Kidney glomerular epithelial cell (primary cell): Measurements from ENCODE around the gene MTFP1.
"Not testable (repeated sequence)": the region's sequence is repeated elsewhere in the genome, so short reads cannot be mapped to it uniquely, and the experiment has no call there.

Source experiments
- DNase-seq: peaks from one replicate; lab custom pipeline; 2025; lab: John Stamatoyannopoulos, UW

The MTFP1 gene

DNA sequence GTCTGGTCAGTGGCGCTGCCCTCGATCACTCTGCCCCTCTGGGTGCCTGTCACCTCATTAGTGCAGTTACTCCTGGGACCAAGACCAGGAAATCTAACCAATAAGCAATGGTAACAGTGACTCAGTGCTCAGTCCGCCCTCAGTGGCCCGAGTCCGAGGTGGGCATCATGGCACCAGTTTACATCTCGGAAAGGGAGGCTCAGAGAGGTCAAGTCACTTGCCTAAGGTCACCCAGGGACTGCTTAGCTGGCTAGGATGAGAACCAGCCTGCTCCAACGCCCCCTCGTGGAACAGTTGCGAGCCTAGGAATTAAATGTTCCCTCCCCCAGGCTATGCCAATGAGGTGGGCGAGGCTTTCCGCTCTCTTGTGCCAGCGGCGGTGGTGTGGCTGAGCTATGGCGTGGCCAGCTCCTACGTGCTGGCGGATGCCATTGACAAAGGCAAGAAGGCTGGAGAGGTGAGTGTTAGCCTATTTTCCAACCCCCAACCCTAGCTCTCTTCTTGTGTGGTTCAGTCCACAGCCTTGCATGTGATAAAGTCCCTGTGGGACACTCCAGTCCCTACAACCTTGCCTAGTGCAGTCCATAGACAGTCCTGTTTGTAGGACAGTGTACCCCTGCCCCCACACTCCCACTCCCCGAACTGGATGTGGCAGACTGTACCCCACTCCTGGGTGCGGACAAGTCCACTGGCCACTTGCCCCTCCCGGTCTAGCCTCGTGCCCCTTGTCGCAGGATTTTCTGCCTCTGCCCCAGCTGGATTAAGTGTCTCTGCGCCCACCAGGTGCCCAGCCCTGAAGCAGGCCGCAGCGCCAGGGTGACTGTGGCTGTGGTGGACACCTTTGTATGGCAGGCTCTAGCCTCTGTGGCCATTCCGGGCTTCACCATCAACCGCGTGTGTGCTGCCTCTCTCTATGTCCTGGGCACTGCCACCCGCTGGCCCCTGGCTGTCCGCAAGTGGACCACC, 1.1 kb downstream of the MTFP1 start:
- peak; percentile 63 for DNase-seq

DNA sequence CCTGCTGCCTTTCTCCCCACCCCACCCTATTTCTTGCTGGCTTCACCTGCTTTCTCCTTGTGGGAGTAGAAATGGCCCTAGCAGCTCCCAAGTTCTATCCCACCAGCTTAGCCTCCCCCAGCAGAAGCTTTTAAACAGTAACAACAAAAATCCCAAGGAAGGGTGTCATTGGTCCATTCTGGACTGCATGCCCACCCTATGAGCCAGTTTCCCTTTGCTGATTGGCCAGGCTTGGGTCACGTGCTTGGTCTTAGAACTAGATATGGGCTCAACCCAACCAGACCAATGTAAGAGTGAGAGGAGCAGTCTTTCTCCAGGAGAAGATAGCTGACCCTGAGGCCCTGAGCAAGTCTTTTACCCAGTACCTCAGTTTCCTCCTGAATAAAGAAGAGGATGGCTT, 2.3 kb downstream of the MTFP1 start:
- no peak for DNase-seq

DNA sequence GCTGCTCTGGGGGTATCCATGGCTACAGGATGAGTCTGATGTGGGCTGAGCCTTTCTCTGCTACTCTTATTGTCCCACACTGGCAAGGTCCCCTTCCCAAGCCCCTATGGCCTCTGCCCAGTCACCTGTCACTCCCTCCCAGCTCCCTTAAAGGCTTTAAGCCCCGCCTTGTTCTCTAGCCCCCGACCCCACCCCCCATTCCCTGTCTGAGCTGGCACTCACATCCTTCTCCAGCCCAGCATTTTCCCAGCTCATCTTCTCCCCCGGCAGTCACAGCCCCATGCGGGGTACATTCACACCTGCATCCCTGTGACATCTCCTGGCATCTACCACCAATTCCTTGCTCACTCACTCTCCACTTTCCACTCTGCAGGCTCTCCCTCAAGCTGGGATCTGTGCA, 4.3 kb downstream of the MTFP1 start:
- DNase-seq = no peak

DNA sequence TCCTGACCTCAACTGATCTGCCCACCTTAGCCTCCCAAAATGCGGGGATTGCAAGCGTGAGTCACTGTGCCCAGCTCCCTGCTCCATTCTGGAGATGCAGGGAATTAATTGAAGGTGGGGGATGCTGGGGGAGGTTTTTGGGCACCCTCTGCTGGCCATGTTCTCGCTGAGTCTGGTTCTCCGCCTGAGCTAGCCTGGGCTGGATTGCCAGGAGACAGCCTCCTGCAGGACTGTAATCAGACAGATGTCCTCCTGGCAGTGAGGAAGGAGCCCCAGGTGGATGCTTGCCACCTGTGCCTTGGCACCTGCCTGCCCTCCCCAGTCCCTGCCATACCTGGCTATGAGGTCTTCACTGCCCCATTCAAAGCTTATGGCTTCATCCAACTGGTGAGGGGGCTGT, 5.4 kb downstream of the MTFP1 start:
- no peak for DNase-seq

DNA sequence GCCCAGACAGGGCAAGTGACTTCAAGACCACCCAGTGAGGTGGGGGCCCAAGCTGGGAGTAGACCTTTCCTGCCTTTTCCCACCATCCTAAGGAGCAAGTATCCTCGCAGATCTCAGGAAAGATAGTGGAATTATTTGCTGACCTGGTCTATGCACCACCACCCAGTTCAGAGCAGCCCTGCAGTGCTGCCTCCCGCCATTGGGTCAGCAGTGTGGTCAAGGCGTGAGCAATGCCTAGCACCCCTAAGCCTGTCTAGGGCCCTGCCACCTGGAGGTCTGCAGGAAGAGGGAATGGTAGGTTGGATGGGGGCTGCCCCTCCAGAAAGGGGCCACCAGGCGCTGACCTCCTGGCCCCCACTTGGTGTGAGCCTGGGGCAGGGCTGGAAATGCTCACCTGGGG, 6.5 kb downstream of the MTFP1 start:
- no peak for DNase-seq

DNA sequence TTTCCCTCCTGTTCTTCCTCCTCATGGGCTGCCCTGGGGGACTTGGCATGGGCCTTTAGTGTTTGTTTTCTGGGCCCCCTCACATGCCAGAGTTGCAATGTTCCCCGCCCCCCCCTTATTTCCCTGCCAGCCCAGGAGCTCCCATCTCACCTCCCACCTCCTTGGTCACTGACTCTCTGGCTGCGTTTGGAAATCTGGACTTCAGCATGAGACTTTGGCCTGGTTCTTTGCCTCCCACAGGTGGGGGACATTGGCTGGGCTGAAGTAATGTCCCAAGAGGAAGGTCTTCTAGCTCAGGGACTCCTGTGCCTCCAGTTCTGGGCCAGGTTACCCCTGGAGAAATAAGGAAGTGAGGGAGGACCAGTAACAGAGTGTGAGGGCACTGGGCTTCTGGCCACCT, 7.0 kb downstream of the MTFP1 start:
- no peak for DNase-seq

DNA sequence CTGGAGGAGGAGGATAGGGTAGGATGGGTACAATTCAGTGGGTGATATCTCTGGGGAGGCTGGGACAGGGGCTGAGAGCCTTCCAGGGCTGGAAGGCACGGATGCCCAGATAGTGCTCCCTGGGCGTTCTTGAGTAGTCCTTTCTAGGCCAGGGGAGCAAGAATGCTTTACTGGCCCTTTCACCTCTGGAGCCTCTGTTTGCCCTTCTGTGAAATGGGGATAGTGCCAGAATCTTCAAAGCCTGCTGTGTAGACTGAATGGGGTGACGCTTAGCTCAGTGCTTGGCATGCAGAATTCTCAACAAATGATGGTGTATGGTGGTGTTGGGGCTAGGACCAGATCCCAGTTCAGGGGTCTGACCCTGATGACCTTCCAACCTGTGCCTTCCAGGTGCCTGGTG, 7.7 kb downstream of the MTFP1 start:
- DNase-seq = no peak

DNA sequence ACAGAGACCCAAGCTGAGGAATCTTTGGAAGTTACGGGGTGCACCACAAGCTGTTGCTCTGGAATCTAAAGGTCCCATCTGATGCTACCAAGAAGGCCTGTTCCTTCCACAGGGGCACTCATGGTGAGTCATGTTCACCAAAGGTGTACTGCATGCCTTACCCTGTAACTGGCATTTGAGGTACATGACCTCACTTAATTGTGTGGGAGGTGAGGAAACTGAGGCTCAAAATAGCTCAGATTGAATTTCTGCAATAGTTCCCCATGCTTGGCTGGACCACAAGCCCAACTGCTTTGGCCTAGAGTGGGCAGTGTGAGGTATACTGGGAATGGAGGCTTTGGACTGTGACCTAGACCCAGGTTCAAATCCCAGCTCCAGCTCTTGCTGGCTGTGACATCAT, 8.2 kb downstream of the MTFP1 start:
- DNase-seq = no peak

DNA sequence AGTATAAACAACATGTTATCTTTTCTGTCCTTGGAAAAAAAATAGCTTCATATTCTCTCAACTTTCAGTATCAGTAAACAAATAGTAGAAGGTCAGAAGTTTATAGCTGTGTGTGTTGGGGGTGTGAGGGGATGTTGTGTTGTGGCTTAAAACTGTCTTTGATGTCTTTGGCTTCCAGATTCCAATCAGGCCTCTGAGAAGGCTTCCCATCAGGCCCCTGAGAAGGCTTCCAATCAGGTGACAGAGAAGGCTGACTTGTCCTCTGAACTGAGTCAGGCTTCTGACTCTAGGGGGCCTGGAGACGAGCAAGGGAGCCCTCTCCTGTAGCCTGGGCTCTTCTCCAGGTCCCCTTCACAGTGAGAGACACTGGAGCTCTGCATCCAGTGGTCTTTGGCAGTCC, 9.3 kb downstream of the MTFP1 start:
- DNase-seq = no peak

DNA sequence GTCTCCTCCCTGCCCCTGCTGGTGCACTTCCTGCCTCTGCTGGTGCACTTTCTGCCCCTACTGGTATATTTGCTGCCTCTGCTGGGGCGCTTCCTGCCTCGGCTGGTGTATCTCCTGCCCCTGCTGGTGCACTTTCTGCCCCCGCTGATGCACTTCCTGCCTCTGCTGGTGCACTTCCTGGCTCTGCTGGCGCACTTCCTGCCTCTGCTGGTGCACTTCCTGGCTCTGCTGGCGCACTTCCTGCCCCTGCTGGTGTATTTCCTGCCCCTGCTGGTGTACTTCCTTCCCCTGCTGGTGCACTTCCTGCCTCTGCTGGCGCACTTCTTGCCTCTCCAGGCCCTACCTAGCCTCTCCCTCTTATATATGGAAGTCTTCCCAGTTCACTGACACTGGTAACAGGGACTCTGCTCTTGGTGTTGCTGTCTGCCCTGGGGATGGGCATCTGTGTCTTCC, 10.1 kb downstream of the MTFP1 start:
- DNase-seq = no peak

DNA sequence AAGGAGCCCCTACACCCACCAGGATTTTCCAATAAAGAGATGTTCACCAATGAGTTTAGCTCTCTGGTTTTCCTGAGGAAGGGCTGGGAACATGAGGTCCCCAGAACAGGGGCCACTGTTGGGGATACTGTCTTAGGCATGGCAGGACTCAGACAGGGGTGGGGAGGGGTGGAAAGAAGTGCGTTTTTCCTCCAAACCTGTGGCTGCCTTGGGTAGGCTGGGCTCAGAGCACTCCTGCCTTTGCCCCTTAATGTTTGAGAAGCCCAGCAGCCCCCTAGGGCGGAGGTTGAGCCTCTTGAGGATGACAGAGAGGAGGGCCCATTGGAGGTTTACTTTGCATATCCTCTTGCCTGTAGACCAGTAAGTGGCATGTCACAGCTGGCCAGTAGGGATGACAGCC, 10.6 kb downstream of the MTFP1 start:
- no peak for DNase-seq

DNA sequence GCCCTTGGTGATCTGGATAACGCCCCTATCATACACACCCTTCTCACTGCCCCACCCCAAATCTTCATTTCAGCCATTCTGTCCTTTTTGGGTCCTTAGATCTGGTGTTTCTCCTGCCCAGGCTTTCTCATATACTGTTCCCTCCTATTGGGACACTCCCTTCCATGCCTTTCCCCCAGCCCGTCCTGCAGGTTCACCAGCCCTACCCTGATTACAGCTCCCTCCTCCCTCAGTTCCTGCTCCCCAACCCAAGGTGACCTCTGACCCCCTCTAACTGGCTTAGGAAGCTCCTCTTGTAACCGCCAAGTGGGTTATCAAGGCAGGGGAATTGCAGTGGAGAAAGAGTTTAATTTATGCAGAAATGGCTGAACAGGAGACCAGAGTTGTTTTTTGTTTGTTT, 13.0 kb downstream of the MTFP1 start:
- no peak for DNase-seq

DNA sequence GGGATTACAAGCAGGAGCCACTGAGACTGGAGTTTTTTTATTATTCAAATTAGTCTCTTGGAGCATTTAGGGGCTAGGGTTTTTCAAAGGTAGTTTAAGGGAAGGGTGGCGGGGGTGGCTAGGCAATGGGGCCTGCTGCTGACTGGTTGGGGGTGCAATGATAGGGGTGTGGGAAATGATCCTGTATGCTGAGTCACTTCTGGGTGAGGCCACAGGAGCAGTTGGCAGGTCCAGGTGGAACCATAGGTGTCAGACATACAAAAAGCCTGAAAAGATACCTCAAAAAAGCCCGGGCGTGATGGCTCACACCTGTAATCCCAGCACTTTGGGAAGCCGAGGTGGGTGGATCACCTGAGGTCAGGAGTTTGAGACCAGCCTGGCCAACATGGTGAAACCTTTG, 13.7 kb downstream of the MTFP1 start:
- DNase-seq = no peak

DNA sequence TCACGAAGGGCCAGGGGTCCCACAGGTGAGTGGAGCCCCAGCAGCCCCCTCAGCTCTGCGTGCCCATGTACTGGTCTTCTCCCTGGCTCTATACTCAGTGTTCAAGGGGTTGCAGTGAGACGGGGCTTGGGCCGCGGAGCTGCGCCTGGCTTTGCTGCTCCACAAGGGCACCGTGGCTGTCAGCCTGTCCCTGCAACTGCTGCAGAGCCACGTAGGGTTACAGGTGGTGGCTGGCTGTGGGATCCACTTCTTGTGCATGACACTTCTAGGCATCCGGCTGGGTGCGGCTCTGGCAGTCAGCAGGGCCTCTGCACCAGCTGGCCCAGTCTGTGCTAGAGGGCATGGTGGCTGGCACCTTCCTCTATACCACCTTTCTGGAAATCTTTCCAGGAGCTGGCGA, 14.3 kb downstream of the MTFP1 start:
- DNase-seq = no peak

DNA sequence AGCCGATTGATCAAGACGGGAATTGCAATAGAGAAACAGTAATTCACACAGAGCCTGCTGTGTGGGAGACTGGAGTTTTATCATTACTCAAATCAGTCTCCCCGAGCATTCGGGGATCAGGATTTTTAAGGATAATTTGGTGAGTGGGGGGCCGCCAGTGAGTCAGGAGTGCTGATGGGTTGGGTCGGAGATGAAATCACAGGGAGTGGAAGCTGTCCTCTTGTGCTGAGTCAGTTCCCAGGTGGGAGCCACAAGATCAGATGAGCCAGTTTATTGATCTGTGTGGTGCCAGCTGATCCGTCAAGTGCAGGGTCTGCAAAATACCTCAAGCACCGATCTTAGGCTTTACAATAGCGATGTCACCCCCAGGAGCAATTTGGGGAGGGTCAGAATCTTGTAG, 15.5 kb downstream of the MTFP1 start:
- DNase-seq = no peak

DNA sequence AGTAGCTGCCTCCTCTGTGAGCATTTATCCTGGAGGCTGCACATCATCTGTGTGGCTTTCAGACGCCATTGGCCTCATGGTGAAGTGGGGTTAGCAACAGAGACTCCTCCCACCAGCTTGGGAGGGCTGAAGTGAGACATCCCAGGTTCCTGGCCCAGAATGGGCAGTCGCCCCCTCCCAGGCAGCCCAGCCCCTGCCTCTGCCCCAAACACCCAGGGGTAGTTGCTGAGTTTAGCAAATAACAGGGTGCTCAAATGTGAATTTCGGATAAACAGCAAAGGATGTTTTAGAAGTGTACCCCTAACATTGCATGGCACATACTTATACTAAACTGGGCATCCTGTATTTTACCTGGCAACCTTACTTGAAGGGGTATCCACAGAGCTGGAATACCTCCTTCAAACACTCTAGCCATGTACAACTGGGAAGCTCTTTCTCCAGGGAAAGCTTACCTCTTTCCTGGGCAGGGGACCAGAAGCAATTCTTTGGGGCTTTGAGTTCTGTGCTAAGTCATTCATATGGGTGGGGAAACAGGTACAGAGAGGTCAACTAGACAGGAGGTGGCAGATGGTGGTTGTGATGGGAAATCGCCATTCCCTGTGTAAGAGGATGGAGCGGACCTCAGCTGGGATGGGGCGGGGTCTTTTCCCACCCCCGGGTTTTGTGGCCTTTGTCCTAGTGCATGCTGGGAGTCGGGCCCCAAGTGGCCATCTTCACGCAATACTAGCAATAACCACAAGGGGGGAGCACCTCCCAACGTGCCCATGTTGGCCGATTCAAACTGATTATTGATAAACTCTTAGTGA, 19.3 kb downstream of the MTFP1 start:
- no peak for DNase-seq

DNA sequence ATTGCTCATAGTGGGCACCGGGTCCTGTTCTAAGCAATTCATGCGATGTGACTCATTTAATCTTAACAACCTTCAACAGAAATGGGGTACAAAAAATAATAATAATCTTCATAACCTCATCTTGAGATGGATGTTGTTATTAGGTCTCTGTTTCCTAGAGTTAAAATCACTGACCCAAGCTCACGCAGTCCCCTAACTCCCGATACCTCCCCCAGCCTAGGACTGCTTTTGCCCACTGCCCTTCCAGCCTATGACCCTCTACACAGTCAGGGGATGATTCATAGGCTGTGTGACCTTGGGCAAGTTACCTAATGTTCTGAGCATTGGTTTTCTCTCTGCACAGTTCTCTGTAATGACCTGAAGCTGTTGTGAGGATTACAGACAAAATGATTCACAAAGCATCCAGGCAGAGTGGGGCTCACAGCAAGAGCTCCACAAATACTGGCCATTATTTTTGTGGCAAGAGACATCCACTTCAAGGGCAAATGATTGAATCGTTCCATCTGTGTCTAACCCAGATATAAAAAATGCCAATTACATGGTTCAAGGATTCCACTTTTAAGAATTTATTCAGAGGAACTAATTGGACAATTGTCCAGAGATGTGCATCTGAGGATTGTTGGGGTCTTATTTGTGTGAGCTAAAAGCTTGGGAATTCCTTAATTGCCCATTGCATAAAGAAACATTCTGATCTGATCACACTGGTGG, 20.0 kb downstream of the MTFP1 start:
- peak; percentile 8 for DNase-seq

DNA sequence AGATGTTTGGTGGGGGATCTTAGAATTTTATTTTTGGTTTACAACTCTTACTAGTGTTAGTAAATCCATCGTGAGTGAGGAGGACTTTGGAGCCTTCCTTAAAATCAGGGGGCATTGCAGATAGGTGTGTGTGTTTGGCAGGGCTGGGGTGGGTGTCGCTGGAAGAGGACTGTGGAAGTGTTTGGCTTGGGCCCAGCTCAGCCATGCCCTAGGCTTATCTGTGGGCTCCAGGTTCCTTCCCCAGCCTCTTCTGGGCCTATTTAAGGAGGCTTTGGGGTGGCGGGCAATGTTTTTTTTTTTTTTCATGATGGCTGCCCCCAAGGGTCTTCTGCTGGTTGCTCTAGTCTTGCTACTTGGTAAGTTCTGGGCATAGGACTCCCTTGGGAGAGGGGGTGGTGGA, 22.1 kb downstream of the MTFP1 start:
- no peak for DNase-seq

DNA sequence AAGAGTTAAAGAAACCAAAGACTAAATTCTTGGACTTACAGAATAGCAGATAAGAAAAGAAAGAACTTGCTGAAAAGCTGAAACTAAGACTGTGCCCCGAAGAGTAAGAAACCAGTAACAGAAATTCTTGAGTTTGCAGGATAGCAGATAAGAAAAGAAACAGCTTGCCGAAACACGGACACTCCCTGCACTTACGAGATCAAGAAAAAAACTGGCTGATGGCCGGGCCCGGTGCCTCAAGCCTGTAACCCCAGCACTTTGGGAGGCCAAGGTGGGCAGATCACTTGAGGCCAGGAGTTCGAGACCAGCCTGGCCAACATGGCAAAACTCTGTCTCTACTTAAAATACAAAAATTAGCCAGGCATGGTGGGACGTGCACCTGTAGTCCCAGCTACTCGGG, 25.9 kb downstream of the MTFP1 start:
- DNase-seq = not testable (repeated sequence)

DNA sequence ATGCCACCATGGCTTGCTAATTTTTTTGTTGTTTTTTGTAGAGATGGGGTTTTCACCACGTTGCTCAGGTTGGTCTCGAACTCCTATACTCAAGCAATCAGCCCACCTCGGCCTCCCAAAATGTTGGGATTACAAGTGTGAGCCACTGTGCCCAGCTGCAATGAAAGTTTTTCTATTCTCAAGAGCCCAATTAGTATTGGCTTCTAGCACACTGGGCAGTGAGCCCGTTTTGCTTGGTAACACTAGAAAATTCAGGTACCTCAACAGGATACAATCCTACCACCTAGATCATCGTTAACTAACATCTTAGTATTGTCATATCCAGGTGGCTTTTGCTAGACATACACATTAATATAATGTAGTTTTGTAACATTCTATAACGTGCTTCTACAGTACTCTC, 27.3 kb downstream of the MTFP1 start:
- DNase-seq = no peak

DNA sequence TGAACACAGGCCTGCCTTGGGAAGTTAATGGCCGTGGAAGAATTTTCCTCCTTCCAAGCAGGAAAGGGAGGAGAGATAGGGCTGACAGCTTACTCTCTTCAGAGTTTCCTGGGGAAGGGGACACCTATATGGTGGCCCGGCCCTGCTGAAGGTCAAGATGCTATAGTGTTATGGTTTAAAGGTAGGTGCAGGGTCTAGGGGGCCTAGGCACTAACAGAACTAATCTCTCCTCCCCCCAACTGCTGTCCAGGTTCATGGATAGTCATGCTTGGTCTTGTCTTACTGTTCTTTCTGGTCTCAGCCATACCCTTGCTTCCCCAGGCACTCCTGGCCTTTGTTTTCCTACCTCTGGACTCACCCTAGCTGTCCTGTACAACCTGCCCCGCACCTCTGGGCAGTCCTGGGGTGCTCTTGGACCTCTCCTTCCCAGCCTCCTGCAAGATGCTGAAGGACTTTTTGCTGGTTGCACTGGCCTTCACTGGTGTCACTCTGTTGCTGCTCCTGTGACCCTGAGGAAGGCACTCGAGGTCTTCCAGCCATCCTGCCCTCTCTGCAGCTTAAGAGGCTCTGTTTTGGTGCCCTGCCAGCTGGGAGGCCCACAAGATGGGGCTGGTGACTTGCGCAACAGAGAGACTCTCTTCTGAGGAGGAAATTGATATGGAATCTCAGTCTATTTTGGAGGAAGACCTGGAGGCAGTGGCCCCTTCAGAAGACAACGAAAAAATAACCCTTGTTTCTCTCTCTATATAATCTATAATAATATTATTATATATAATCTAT, 28.4 kb downstream of the MTFP1 start:
- peak; percentile 5 for DNase-seq
